ENCODE data around the gene RPS2.

- TF ChIP-seq CTCF (IDR thresholded peaks at IDR 0.05) = no peak
- no peak for TF ChIP-seq POLR2A (IDR thresholded peaks at IDR 0.05)
Observed at GRCh38 chr16:1933097-1933661, 31.4 kb downstream of the RPS2 start.

Measured in lower leg skin (tissue), 3 donors.